ENCODE results near the gene OGT. TPM values are rescaled to one million over a fixed set of nuclear protein-coding genes. Genes with fewer than 3 reads are reported as not detected.

OGT gene
- total and polyA plus RNA-seq, 10 of the 15 experiments (the other 5 are each of a cell fraction or from before 2014, with no cell fraction given): 38.2 to 671 (median 107) TPM

- TF ChIP-seq CTCF (IDR thresholded peaks at IDR 0.05 in 2 of 3, conservative IDR thresholded peaks at IDR 0.05 in 1 of 3; ENCODE audit: control insufficient read depth in 2 of 3, extremely low read depth in 1 of 3, insufficient read depth in 1 of 3, low read depth in 3 of 3, low read length in 3 of 3) (no peak), ZNF24 (IDR thresholded peaks at IDR 0.05) (no peak), ESRRA (IDR thresholded peaks at IDR 0.05; ENCODE audit: low read length) (no peak), NFIC (IDR thresholded peaks at IDR 0.05; ENCODE audit: low read depth, low read length) (no peak), EZH2 (IDR thresholded peaks at IDR 0.05; ENCODE audit: borderline replicate concordance, control insufficient read depth, low read depth, low read length) (no peak), CBX3 (IDR thresholded peaks at IDR 0.05; ENCODE audit: borderline replicate concordance, low read depth) (no peak), IRF5 (IDR thresholded peaks at IDR 0.05; ENCODE audit: borderline replicate concordance) (no peak), BCLAF1 (IDR thresholded peaks at IDR 0.05) (no peak), HDGF (IDR thresholded peaks at IDR 0.05) (no peak), ZNF207 (IDR thresholded peaks at IDR 0.05; ENCODE audit: borderline replicate concordance) (no peak), POLR2A (IDR thresholded peaks at IDR 0.05; ENCODE audit: low read depth, low read length) (peak; percentile 77), CBFB (IDR thresholded peaks at IDR 0.05; ENCODE audit: low read depth) (peak; percentile 90), SMAD5 (IDR thresholded peaks at IDR 0.05; ENCODE audit: low read depth) (no peak), RUNX3 (IDR thresholded peaks at IDR 0.05; ENCODE audit: low read length) (no peak), E2F8 (IDR thresholded peaks at IDR 0.05; ENCODE audit: low read depth, partially characterized antibody) (no peak), NFXL1 (IDR thresholded peaks at IDR 0.05; ENCODE audit: borderline replicate concordance) (no peak), MYC (IDR thresholded peaks at IDR 0.05; ENCODE audit: insufficient read depth, insufficient read length, insufficient replicate concordance, low read length, severe bottlenecking) (no peak), NBN (IDR thresholded peaks at IDR 0.05) (peak; percentile 68; the same call in 1 of the 2 replicates), TAF1 (IDR thresholded peaks at IDR 0.05; ENCODE audit: borderline replicate concordance, low read depth, low read length) (peak; percentile 75; the same call in 1 of the 2 replicates), EGR1 (IDR thresholded peaks at IDR 0.05; ENCODE audit: borderline replicate concordance in 1 of 2, low read depth in 2 of 2, low read length in 2 of 2) (0 out of 3 replicates have a peak, but pooled peaks of 1 of the 2 experiments have one; percentile 39), SREBF1 (IDR thresholded peaks at IDR 0.05; ENCODE audit: low read length) (no peak), IKZF2 (IDR thresholded peaks at IDR 0.05) (peak; percentile 99), CBX5 (IDR thresholded peaks at IDR 0.05; ENCODE audit: low read depth) (no peak), MXI1 (IDR thresholded peaks at IDR 0.05; ENCODE audit: low read depth, low read length) (no peak)
These were observed 85.4 kb downstream of the OGT start, which contains the start of gene CXCR3 (continued) for GRCh38 chrX:71618303-71618721.

Measured in GM12878 (cell line).